Colonic mucosa (tissue), 4 donors: ENCODE data around the gene GOLGA6A. TPM values are rescaled to one million over a fixed set of nuclear protein-coding genes. Genes with fewer than 3 reads are reported as not detected.
A peak's percentile ranks its signal among the peaks of the same experiment; 100 is the strongest.

Experiments
- DNase-seq: peaks from one replicate; pipeline ENCODE4 v3.0.0-alpha.2; 2020
- H3K27ac ChIP-seq: fragments of 200-600 bp; one replicate; pipeline ENCODE4 v1.8.0; 2021
- H3K27me3 ChIP-seq: fragments of 200-600 bp; one replicate; pipeline ENCODE4 v1.8.0; 2021
- H3K36me3 ChIP-seq: fragments of 200-600 bp; one replicate; pipeline ENCODE4 v1.8.0; 2021
- H3K4me1 ChIP-seq: fragments of 200-600 bp; one replicate; pipeline ENCODE4 v1.8.0; 2021; ENCODE audit warnings: mild to moderate bottlenecking
- H3K4me3 ChIP-seq: fragments of 200-600 bp; one replicate; pipeline ENCODE4 v1.8.0; 2021
- H3K9ac ChIP-seq, 2 donors: one replicate each; pipeline ENCODE4 v1.7.0; 2013; ENCODE audit warnings: control low read depth in 2 of 2, low read depth in 2 of 2, low read length in 2 of 2
- H3K9me3 ChIP-seq: fragments of 200-600 bp; one replicate; pipeline ENCODE4 v1.8.0; 2021
- CTCF ChIP-seq: fragments of 200-600 bp; IDR thresholded peaks from one replicate; pipeline ENCODE4 v1.8.0; 2022; ENCODE audit warnings: antibody characterized with exemption, mild to moderate bottlenecking
- intact Hi-C: fragments of 100-400 bp; cut with DNase I; formaldehyde crosslinking; loops from one replicate; pipeline ENCODE4 v1.14.1; 2022
- total RNA-seq, 2 donors: library from RNA; stranded (reverse); fragmentation: NEBNext Ultra II Directional in 1 of 2; extraction: Animal tissue kit (Norgen Biotek cat#: 25700) in 1 of 2; gene quantifications; one replicate each; pipeline ENCODE4 v1.2.1, GENCODE V29; 2021
- donor health status: healthy.
- donor health status: DM: no; HTN: no; CAD: no.
- donor health status: DM: no; HTN: no; CAD: no.

Gene GOLGA6A
- total RNA-seq, 2 donors from 2014 or later, result not detected

GRCh38 chr15:74042603-74043424, 39.5 kb downstream of the GOLGA6A start:
- intact Hi-C loops, result no loop called here
- Histone ChIP-seq H3K27me3 (no peaks in the 10 kb centered on the region), H3K9ac (no peak overlapping the region), H3K9me3 (no peaks in the 10 kb centered on the region), H3K27ac (no peak overlapping the region), H3K4me3 (no peak overlapping the region), H3K36me3 (no peaks in the 10 kb centered on the region), H3K4me1 (no peaks in the 10 kb centered on the region)
- no peak for DNase-seq
- TF ChIP-seq CTCF, result no peak

GRCh38 chr15:74041777-74042435, 40.4 kb downstream of the GOLGA6A start:
- no peak overlapping the region for H3K4me3 ChIP-seq
- no peak for TF ChIP-seq CTCF
- no peak for DNase-seq
- intact Hi-C loops, result no loop called here
- H3K9ac ChIP-seq, result no peak overlapping the region
- H3K4me1 ChIP-seq, result no peaks in the 10 kb centered on the region
- H3K27ac ChIP-seq, result no peak overlapping the region
- no peaks in the 10 kb centered on the region for H3K36me3 ChIP-seq
- no peaks in the 10 kb centered on the region for H3K9me3 ChIP-seq
- no peaks in the 10 kb centered on the region for H3K27me3 ChIP-seq

GRCh38 chr15:74041311-74041756, 41.0 kb downstream of the GOLGA6A start:
- Histone ChIP-seq H3K9me3 (no peaks in the 10 kb centered on the region), H3K4me1 (no peaks in the 10 kb centered on the region), H3K9ac (no peak overlapping the region), H3K27ac (peak overlapping the region; percentile 63), H3K27me3 (no peaks in the 10 kb centered on the region), H3K4me3 (no peak overlapping the region), H3K36me3 (no peaks in the 10 kb centered on the region)
- DNase-seq, result no peak
- intact Hi-C loops, result no loop called here
- TF ChIP-seq CTCF, result no peak

- no peak for TF ChIP-seq CTCF
- peak; percentile 41 for DNase-seq
- Histone ChIP-seq H3K9me3 (no peaks in the 10 kb centered on the region), H3K4me1 (no peaks in the 10 kb centered on the region), H3K36me3 (no peaks in the 10 kb centered on the region), H3K27ac (peak overlapping the region; percentile 63), H3K27me3 (no peaks in the 10 kb centered on the region), H3K9ac (no peak overlapping the region), H3K4me3 (no peak overlapping the region)
- intact Hi-C loops, result no loop called here
Measured at GRCh38 chr15:74040109-74040850, 42.1 kb downstream of the GOLGA6A start.

GRCh38 chr15:74039656-74040010, 42.7 kb downstream of the GOLGA6A start:
- TF ChIP-seq CTCF, result no peak
- H3K4me3 ChIP-seq, result no peak overlapping the region
- no peak for DNase-seq
- H3K4me1 ChIP-seq, result no peaks in the 10 kb centered on the region
- H3K27ac ChIP-seq, result peak overlapping the region; percentile 16
- peak overlapping the region in 1 of 2 donors; percentile 15 for H3K9ac ChIP-seq
- no peaks in the 10 kb centered on the region for H3K27me3 ChIP-seq
- H3K36me3 ChIP-seq, result no peaks in the 10 kb centered on the region
- intact Hi-C loops, result no loop called here
- no peaks in the 10 kb centered on the region for H3K9me3 ChIP-seq
